HepG2 (cell line): ENCODE data around the gene PRKAG1. TPM values are rescaled to one million over a fixed set of nuclear protein-coding genes. Genes with fewer than 3 reads are reported as not detected.

Source experiments
- AFF4 ChIP-seq: sonication (generic); formaldehyde crosslinking; IDR thresholded peaks from 2 replicates; pipeline ENCODE4 v1.4.0; 2020; ENCODE audit warnings: missing genetic modification reagents
- ATAD3A ChIP-seq: sonication (generic); formaldehyde crosslinking; IDR thresholded peaks from 2 replicates; pipeline ENCODE4 v1.4.0; 2020; ENCODE audit warnings: missing genetic modification reagents
- DNMT3B ChIP-seq: conservative IDR thresholded peaks from 2 replicates; pipeline ENCODE4 v1.6.1; 2016; ENCODE audit warnings: missing biosample characterization, control low read depth
- FOXP4 ChIP-seq: sonication (generic); formaldehyde crosslinking; IDR thresholded peaks from 2 replicates; pipeline ENCODE4 v1.4.0; 2020; ENCODE audit warnings: missing genetic modification reagents
- HOXA3 ChIP-seq: sonication (generic); formaldehyde crosslinking; IDR thresholded peaks from 2 replicates; pipeline ENCODE4 v1.5.0; 2020; ENCODE audit warnings: missing genetic modification reagents
- KDM2A ChIP-seq: sonication (generic); formaldehyde crosslinking; IDR thresholded peaks from 2 replicates; pipeline ENCODE4 v1.4.0; 2020; ENCODE audit warnings: low read depth, missing genetic modification reagents, borderline replicate concordance
- MLLT10 ChIP-seq: sonication (generic); formaldehyde crosslinking; IDR thresholded peaks from 2 replicates; pipeline ENCODE4 v1.4.0; 2020; ENCODE audit warnings: missing genetic modification reagents
- MXD4 ChIP-seq: IDR thresholded peaks from 2 replicates; pipeline ENCODE4 v1.6.1; 2016; ENCODE audit warnings: mild to moderate bottlenecking, missing biosample characterization, missing genetic modification reagents
- RAD21 ChIP-seq: fragments of 450-650 bp; formaldehyde crosslinking; IDR thresholded peaks from 2 replicates; pipeline ENCODE4 v1.5.0; 2020; ENCODE audit warnings: mild to moderate bottlenecking
- RARA ChIP-seq: IDR thresholded peaks from 2 replicates; pipeline ENCODE4 v1.6.1; 2016; ENCODE audit warnings: missing genetic modification reagents, missing compliant biosample characterization
- TAF1 ChIP-seq: sonication (generic); formaldehyde crosslinking; IDR thresholded peaks from 2 replicates; pipeline ENCODE4 v1.4.0; 2020; ENCODE audit warnings: missing genetic modification reagents
- TMF1 ChIP-seq: sonication (generic); formaldehyde crosslinking; IDR thresholded peaks from 2 replicates; pipeline ENCODE4 v1.8.1; 2022; ENCODE audit warnings: low read depth, missing genetic modification reagents
- ZFP41 ChIP-seq: sonication (generic); formaldehyde crosslinking; IDR thresholded peaks from 2 replicates; pipeline ENCODE4 v1.4.0; 2020; ENCODE audit warnings: mild to moderate bottlenecking, missing genetic modification reagents, borderline replicate concordance
- ZFX ChIP-seq: sonication (generic); formaldehyde crosslinking; IDR thresholded peaks from 2 replicates; pipeline ENCODE4 v1.4.0; 2020; ENCODE audit warnings: mild to moderate bottlenecking, low read depth, missing genetic modification reagents, moderate library complexity
- ZNF354B ChIP-seq: sonication (generic); formaldehyde crosslinking; IDR thresholded peaks from 2 replicates; pipeline ENCODE4 v1.8.0; 2022; ENCODE audit warnings: mild to moderate bottlenecking, missing genetic modification reagents
- ZNF670 ChIP-seq: sonication (generic); formaldehyde crosslinking; IDR thresholded peaks from 2 replicates; pipeline ENCODE4 v1.8.0; 2022; ENCODE audit warnings: mild to moderate bottlenecking, missing genetic modification reagents, borderline replicate concordance
- ZNF687 ChIP-seq: sonication (generic); formaldehyde crosslinking; IDR thresholded peaks from 2 replicates; pipeline ENCODE4 v1.5.1; 2020; ENCODE audit warnings: mild to moderate bottlenecking, missing genetic modification reagents, moderate library complexity
- ZNF850 ChIP-seq: sonication (generic); formaldehyde crosslinking; conservative IDR thresholded peaks from 2 replicates; pipeline ENCODE4 v1.9.0; 2021; ENCODE audit warnings: mild to moderate bottlenecking, missing genetic modification reagents
- polyA plus RNA-seq, 8 experiments: library from polyadenylated mRNA; depleted of rRNA in 3 of 8; stranded (reverse) in 7 of 8; unstranded in 1 of 8; fragments of >200 nt; fragmentation: Illumina TruSeq in 4 of 8; extraction: Trizol in 4 of 8; gene quantifications; 2 replicates each; pipeline versions ENCODE4 v1.2.1 to v1.2.3, GENCODE V29; 2011 to 2016; ENCODE audit warnings: low read depth in 4 of 8, missing spikeins in 1 of 8, mixed read lengths in 1 of 8; ENCODE audit not compliant: insufficient read depth in 1 of 8
- total RNA-seq, 5 experiments: library from RNA; depleted of rRNA; stranded (reverse); fragments of >200 nt; fragmentation: Illumina TruSeq; extraction: Trizol; gene quantifications; 2 replicates each; pipeline ENCODE4 v1.2.3, GENCODE V29; 2016; ENCODE audit warnings: low read depth in 1 of 5

Gene PRKAG1
- total and polyA plus RNA-seq, 2 of the 13 experiments (the other 11 are each of a cell fraction or from before 2014, with no cell fraction given), result 26.1 to 32.8 TPM

GRCh38 chr12:48995086-48995879 is 23.3 kb downstream of the PRKAG1 start (continued):
- TF ChIP-seq ZNF687 (CRISPR knock-in tag) (peak; percentile 46; the same call in 1 of the 2 replicates), HOXA3 (CRISPR knock-in tag) (no peak), ZFX (CRISPR knock-in tag) (no peak), ZNF670 (no peak), FOXP4 (CRISPR knock-in tag) (no peak), RAD21 (CRISPR knock-in tag) (peak; percentile 69), TAF1 (CRISPR knock-in tag) (no peak), RARA (no peak), ATAD3A (no peak), ZNF850 (CRISPR knock-in tag) (0 out of 2 replicates have a peak, but pooled peaks have one; percentile 3), ZNF354B (CRISPR knock-in tag) (no peak), ZFP41 (CRISPR knock-in tag) (no peak), DNMT3B (CRISPR knock-in tag) (no peak), MLLT10 (no peak), AFF4 (CRISPR knock-in tag) (no peak), TMF1 (CRISPR knock-in tag) (no peak), KDM2A (CRISPR knock-in tag) (peak; percentile 41; the same call in 1 of the 2 replicates), MXD4 (CRISPR knock-in tag) (no peak)
